Stimulated activated CD4-positive, alpha-beta T cell treated with anti-CD3 and anti-CD28 coated beads, Interleukin-15, amount 100 ng/mL, for 48 hours (primary cell): Measurements from ENCODE around the gene CIAO2A.
"Not testable (repeated sequence)": the region's sequence is repeated elsewhere in the genome, so short reads cannot be mapped to it uniquely, and the experiment has no call there.

Experiments used
- DNase-seq, 2 donors: peaks; one replicate each; pipeline ENCODE4 v3.0.0-alpha.2; 2020; ENCODE audit warnings: low read depth in 2 of 2

The CIAO2A gene, protein sequence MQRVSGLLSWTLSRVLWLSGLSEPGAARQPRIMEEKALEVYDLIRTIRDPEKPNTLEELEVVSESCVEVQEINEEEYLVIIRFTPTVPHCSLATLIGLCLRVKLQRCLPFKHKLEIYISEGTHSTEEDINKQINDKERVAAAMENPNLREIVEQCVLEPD

DNA sequence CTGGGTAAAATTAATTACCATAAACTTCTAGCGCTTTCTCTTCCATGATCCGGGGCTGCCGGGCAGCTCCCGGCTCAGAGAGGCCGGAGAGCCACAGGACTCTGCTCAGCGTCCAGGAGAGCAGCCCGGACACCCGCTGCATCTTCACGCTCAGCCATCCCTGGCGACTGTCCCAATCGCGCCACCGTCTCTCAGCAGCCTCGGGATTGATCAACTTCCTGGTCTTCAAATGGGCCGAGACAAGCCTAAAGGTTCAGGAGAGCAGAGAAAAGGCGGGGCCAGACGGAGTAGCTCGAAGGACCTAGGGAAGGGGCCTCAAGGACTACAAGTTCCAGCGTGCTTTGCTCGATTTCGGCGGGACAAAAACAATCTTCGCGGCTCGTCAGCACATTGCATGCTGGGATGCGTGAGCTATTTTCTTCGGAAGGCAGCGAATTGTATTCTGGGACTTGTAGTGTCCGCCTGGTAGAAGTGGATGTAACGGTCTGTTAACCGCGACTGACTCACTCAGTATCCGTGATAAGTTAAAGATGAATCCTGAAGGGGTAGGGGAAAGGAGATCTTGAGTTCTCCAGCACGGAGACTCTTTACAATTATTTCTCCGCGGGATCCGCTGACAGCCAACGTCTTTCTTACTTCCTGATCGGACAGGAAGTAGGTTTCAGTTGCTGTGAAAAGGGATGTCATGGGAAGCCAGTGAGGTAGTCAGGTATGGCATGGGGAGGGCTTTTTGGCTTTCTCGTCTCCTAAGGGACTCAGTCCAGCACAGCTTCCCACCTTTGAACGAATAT, at the start of gene CIAO2A:
Gene CIAO2A (minus strand): TSS at position 212 of the 791 bp plus-strand sequence. CDS start 70 bp downstream, at position 142.
- peak; percentile 92 to 93 for DNase-seq

DNA sequence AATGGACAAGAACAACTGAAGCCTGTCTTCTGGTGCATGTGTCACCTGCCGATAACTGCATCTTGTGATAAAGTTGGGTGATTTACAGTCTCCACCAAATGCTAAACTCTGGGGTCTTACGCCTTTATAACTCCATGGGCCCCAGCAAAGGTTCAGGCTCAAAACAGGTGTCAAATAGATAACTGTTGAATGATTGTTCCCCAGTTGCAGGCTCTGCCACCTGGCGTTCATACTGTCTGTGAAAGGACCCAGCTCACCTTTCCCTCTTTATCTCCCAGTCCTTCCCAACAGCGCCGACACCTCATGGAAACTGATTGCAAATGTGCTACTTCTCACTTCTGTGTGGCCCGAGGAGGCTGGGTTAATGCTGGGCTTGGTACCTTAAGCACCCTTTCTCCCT, 49.6 kb upstream of the CIAO2A start:
- DNase-seq = no peak

- no peak for DNase-seq
Observed at GRCh38 chr15:64141798-64142512, 48.3 kb upstream of the CIAO2A start.

- DNase-seq = no peak
Observed at GRCh38 chr15:64138331-64138941, 44.8 kb upstream of the CIAO2A start.

DNA sequence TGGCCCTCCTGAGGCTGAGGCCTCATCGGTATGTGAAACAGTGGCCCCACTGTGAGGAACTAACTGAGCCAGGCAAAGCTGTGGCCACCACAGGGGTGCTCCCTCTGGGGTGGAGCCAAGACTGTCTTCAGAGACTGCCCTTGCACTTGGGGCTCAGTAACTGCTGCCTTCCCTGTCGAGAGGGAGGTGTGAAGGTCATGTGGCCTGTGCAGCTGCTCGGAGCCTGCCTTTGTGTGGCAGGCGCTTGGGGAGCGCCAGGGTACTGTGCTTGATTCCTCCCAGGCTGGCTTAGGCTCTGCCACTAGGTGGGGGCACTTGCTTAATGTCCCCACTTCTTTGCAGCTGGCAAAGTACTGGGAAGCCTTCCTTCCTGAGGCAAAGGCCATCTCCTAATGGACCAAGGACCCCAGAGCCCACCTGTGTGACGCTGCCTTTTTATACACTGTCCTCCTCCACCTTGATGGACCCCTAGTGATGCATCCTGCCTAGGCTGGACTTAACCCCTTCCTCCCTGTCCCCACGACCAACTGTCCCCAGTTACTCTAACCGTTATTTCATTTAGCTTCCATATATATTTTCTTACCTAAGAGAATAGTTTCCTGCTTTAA, 43.7 kb upstream of the CIAO2A start:
- no peak for DNase-seq

- DNase-seq = no peak
Observed at GRCh38 chr15:64136347-64136746, 42.7 kb upstream of the CIAO2A start.

DNA sequence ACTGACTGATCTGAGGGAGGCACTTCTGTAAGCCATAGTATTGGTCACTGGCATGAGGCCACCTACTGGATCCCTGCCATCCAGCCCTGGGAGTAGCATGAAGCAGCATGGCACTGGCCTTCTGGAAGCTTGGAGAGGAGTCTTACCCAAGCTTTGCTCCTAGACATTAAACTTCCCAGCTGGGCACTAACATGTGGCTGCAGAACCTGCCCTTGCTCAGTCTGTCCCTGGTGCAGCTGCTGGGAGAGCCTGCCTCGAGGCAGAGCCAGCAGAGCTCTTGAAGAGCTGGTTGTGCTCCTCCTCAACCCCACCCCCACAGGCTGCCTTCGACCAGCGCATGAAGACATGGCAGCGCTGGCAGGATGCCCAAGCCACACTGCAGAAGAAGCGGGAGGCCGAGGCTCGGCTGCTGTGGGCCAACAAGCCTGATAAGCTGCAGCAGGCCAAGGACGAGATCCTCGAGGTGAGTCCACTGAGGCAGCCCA, 40.7 kb upstream of the CIAO2A start:
- no peak for DNase-seq

- no peak for DNase-seq
Observed at GRCh38 chr15:64133623-64134344, 40.1 kb upstream of the CIAO2A start.

- no peak for DNase-seq
Observed at GRCh38 chr15:64132217-64132616, 38.6 kb upstream of the CIAO2A start.

DNA sequence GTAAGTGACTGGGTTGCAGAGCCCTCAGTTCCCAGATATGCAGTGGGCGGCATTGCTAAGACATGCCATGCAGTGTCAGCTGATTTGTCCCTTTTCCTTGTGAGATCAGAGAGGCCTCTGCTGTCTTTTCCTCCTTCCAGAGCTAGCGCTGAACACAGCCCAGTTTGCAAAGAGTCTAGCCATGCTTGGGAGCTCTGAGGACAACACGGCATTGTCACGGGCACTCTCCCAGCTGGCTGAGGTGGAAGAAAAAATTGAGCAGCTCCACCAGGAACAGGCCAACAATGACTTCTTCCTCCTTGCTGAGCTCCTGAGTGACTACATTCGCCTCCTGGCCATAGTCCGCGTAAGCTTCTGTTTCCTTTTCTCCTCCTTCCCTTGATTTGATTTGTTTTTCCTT, 37.9 kb upstream of the CIAO2A start:
- no peak for DNase-seq

GRCh38 chr15:64130159-64130558, 36.5 kb upstream of the CIAO2A start:
- DNase-seq = no peak

GRCh38 chr15:64127521-64128270, 34.1 kb upstream of the CIAO2A start:
- no peak for DNase-seq

DNA sequence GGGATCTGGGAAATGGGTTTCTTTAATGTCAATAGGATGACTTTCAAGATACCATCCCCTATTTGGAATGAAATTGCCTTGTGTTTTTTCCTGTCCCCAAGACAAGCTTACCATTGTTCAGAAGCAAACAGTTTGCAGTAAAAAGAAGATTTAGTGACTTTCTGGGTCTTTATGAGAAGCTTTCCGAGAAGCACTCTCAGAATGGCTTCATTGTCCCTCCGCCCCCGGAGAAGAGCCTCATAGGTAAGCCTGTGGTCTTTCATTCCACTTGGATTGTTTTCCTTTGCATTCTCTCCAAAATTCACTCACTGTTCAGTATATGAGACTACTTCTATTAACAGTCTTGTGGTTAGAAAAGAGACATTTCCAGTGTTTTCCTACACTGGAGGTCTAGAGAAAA, 32.3 kb upstream of the CIAO2A start:
- DNase-seq = no peak

DNA sequence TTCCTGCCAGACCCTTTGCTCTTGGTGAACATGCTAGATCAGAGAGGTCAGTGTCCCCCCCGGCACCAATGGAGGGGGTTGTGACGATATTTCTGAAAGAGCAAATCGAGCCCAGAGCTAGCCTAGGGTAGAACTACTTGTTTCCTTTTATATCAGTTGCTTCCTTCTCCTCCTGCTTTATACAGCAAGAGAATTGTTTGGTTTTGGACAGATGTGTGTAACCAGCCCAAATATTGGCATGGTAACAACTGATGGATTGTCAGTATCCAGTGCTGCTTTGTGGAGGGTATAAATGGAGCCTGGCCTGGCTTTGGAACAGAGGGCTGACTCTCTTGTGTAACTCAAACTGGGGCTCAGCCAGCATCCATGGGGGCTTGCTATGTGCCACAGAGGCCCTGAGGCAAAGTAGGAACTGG, 29.3 kb upstream of the CIAO2A start:
- no peak for DNase-seq

DNA sequence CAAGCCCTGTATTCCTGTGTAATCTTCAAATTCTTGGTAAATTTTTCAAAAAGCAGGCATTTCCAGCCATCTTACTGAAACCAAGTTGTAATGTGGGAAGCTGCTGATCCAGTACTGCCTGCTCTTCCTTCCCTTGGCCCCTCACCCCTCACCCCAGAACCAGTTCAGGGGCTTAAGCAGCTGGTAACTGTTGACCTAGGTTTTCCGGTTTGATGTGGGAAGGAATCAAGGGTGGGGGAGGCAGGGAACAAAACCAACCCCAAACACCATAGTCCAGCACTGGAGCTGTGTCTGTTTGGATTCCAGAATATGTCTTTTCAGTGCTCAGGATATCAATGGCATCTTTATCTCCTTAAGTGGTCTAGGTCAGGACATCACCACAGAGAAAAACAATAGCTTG, 28.8 kb upstream of the CIAO2A start:
- DNase-seq = no peak

GRCh38 chr15:64121614-64122013, 28.0 kb upstream of the CIAO2A start:
- no peak for DNase-seq

GRCh38 chr15:64120322-64120721, 26.7 kb upstream of the CIAO2A start:
- DNase-seq = not testable (repeated sequence)

DNA sequence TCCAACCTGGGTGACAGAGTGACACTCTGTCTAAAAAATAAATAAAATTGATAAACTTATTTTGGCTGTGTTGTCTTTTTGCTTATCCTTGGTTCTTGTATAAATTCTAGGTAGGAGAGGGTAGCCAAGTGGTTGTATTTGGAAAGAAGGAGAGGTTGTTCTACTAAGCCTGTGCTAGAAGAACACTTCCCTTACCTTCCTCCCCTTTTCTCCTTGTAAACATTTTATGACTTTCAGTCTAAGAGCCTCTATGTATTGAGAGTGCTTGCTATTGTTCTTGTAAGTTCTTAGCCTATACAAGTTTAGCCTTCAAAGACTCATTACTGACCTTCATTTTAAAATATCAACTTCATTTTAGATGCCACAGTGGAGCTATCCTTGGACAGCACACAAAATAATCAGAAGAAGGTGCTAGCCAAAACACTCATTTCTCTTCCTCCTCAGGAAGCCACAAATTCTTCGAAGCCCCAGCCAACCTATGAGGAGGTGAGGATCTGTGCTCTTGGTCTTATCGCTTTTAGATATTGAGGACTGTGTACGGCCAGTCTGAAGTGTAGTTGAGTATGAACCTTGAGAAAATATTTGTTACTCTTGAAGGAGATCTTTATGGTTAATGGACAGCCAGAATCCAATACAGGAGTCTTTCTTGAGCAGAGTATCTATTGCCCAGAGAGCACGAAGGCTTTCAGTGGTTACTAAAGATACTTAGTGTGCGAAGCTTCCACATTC, 24.3 kb upstream of the CIAO2A start:
- DNase-seq = no peak

DNA sequence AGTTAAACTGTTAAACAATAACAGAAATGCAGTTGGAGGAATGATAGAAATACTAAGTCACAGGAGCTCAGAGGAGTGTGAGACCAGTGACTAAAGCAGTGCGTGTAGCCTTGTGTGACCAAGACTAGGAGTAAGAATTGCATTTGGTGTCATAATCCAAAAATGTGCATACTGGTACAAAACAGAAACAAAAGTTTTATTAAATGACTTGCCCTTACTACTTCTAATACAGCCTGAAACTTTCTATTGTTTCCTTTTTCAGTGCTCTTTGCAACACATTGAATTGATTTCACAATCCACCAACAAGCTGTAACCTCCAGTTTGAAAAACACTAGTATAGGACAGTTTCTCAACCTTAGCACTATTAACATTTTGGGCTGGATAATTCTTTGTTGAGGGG, 19.3 kb upstream of the CIAO2A start:
- no peak for DNase-seq
